GM19099 (cell line): ENCODE data around the gene SYCP2.

Experiments
- POLR2A ChIP-seq: IDR thresholded peaks from 3 replicates; pipeline ENCODE4 v1.6.1; 2011; ENCODE audit warnings: low read depth; ENCODE audit not compliant: insufficient read length; ENCODE audit errors: extremely low read depth

Gene SYCP2

DNA sequence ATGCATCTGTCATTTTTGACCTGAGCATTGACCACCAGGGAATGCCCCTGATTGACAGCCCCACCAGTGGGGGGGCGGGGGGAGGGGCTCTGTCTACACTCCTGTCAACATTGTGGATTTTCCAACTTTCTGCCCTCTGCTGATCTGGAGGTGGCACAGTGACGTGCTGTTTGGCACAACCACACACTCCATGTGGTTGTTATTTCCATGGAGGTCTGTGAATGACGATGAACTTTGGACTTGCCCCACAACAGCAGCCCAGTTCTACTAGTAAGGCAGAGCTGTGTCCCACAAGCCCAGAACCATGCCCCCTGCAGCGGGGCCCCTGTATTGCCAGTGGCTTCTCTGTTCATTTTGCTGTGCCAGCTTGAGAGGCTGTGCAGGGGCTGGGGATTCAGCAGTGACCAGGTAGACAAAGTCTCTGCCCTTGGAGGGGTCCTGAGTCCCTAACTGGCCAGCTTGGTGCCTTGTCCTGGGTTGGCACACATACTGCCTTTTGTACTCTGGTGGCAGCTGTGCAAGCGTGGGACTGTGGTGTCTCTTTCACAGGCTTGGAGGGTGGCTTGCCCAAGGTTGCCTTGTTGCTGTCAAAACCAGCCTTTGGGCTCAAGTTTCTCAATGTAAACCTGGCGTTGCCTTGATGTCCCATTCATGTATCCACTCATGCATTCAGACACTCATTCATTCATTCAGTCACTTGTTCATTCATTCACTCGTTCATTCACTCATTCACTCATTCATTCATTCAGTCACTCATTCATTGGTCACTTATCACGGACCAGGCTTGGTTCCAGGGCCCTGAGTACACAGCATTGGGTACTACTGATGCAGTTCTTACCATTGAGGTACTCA is 108.5 kb downstream of the SYCP2 start:
- no peak for TF ChIP-seq POLR2A

- no peak for TF ChIP-seq POLR2A
Measured at GRCh38 chr20:59823491-59824259, 109.8 kb downstream of the SYCP2 start.

- no peak for TF ChIP-seq POLR2A
Measured at GRCh38 chr20:59823030-59823423, 110.4 kb downstream of the SYCP2 start.

DNA sequence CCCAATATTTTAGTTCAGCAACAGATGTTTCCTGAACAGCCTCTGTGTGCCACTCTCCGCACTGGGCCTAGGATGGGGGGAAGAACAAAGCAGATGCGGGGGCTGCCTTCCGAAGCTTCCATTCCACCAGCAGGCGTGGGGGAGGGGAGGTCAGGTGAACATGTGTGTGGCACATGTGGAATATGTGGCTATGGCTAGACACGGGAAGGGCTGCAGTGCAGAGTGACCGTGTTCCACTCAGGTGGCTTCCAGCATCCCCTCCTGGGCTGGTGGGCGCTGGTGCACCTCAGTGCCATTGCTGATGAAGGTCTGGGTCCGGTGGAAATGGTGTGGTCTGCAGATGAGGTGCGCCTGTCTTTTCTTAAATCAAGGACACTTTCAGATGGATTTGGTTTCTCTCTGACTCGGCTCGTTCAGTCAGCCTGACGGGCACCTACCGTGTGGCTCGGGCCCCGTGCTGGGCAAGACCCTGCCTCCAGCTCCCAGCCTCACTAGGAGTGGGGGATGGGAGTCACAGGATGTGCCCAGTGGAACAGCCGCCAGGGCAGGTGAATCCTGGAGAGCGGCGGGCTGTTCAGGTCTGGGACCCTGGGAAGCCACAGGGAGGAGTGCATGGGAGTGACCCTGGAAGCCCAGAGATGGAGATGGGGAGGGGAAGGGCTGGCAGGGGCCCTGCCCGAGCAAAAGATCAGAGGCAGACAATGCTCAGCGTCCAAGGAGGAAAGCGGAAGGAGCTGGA is 111.0 kb downstream of the SYCP2 start:
- TF ChIP-seq POLR2A, result no peak

- no peak for TF ChIP-seq POLR2A
Measured at GRCh38 chr20:59821788-59822187, 111.6 kb downstream of the SYCP2 start.

DNA sequence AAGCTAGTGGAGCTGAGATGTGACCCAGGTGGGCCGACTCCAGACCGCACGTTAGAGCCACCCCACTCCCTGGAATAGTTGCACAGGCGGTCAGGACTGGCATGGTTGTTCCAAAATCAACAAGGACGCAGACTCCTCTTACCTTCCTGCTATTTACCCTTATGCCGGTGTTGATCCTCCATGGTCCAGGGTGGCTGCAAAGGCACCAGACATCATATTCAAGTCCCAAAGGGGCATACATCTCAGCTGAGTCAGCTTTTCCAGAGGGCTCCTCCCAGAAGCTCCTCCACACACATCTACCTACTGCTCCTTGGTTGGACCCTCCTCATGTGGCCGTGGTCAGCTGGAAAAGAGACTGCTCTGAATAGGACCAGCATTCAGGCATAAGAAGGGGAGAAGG is 112.2 kb downstream of the SYCP2 start:
- no peak for TF ChIP-seq POLR2A

DNA sequence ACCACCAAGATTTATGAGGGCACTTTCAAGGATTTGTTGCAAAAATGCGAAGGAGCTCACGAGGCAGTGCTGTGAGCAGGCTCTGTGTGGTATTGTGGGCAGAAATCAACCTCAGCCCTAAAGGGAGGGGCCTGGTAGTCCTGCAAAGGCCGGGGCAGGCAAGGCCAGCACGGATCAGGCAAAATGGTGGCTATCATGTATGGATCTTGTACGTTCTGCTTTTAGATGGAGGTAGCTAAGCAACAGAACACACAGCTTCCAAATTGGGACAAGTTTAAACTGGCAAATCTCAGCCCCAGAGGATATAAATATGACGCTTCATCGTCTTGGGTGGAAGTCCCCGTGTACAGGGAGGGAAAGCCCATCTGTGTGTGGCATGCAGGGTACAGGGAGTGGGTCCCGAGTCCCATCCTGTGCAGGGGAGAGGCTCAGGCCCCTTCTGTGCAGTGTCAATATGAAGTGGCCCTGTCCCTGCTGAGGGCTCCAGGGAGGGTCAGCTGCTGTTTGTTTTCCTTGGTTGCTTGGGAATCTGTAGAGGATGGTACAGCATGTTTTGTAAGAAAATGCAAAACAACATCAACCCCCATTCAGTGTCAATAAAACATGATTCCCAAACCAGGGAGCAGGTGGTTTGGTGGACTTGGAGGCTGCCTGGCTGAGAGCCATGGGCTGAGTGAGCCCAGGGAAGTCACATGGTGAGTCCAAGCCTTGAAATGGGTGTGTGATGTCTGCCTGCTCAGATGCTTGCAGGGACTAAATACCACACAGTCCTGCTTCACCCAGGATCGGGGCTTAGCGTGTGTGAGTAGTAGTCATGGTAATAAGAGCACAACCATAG is 113.0 kb downstream of the SYCP2 start:
- no peak for TF ChIP-seq POLR2A

DNA sequence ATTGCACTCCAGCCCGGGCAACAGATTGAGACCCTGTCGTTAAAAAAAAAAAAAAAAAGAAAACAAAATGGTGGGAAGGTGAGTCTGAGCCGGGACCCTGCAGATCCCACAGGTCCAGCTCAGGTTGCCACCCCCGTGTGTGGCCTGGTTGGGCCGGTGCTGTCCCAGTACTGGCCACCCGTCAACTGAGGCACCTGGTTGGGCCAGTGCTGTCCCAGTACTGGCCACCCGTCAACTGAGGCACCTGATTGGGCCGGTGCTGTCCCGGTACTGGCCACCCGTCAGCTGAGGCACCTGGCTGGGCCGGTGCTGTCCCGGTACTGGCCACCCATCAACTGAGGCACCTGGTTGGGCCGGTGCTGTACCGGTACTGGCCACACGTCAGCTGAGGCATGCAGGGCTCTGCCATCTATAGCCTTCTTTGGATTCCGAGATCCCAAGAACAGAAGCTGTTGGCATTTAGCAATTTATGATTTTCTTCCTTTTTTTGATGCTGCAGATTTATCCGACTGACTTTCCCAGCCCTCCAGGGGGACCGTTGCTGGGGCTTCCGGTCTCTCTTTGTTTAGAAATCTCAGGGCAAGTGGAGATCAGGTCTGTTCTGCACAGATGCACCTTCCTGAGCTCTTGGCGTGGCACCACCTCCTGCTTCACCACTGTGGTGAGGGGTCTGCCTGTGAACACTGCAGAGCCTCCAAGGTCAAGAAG is 113.8 kb downstream of the SYCP2 start:
- no peak for TF ChIP-seq POLR2A

GRCh38 chr20:59818911-59819310 is 114.5 kb downstream of the SYCP2 start:
- TF ChIP-seq POLR2A, result no peak

DNA sequence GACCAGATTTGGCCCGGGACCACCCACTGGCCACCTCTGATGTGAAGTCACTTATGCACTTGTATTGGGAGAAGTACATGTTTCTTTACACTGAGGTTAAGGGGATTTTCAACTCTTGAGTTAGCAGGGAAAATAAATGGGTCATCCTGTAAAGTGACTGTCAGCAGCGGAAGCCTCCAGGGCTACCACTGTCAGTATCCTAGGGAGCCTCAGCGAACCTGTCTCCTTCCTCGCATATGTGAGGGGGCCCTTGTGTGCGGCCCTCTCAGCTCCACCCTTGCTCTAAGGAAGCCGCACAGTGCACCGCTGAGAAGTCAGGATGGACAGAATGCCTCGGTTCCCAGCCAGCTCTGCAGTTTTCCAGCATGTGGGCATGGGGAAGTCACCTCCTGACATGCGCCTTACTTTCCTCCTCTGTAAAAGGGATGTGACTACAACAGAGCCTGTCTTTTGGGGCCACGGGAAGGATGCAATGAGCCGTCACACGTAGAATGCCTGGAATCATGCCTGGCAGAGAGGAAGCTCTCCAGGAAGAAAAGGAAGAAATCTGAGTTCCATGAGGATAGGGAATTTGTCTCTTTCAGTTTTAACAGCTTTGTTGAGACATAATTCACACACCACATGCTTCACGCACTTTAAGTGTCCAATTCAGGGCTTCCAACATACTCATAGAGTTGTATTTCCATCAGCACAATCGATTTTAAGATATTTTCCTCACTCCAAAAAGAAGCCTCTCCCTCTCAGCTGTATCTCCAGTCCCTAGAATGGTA is 115.4 kb downstream of the SYCP2 start:
- no peak for TF ChIP-seq POLR2A

GRCh38 chr20:59817406-59817805 is 116.0 kb downstream of the SYCP2 start:
- no peak for TF ChIP-seq POLR2A

DNA sequence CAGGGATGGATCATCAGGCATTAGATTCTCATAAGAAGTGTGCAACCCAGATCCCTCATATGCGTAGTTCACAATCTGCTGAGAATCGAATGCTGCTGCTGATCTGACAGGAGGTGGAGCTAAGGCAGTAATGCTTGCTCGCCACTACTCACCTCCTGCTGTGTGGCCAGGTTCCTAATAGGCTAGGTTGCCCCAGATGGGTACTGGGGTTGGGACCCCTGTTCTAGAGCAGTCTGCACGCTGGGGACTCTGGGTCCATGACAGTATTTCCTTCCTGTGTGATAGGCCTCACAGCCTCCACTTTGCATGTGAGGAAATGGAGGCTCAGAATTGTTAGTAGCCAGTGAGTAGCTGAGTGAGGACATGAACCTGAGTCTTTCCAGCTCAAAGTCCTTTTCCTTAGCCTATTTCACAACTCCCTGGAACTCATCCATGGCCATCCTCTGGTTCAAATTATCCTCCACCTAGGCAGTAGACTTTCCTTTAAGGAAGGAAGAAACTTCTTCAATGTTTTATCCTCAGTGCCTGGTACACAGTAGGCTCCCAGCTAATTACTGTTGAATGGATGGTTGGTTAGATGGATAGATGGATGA is 117.2 kb downstream of the SYCP2 start:
- TF ChIP-seq POLR2A, result no peak

DNA sequence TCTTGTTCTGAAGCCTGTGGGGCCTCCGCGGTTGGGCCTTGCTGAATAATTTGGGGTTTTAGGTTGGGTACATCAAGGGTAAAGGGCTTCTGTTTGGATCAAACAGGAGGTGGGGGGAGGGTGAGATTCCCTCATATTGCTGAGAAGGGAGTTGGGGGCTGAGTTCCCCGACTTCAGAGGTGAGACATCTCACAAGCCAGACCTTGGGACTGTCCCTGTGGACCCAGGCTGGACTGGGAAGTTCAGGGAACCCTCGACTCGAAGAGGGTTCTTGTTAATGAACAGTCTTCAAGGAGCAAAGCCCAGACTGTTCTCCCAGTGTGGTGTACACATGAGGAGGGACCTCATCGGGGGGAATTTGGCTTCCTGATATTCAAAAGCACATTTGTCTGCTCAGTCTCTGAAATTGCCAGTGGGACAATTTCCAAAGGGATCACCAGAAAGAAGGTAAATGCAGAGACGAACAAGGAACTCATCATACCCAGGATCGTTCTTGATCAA is 118.5 kb downstream of the SYCP2 start:
- TF ChIP-seq POLR2A, result no peak
